Loucy (cell line): ENCODE results near the gene KRT76.

ENCODE experiments used
- EZH2phosphoT487 ChIP-seq: fragments of 200-600 bp; IDR thresholded peaks from 2 replicates; pipeline ENCODE4 v1.6.1; 2018; ENCODE audit warnings: antibody characterized with exemption, mild to moderate bottlenecking, moderate library complexity, borderline replicate concordance
- TF ChIP-seq, protein P1 (sequence below): fragments of 200-600 bp; sonication (generic); conservative IDR thresholded peaks from 2 replicates; pipeline ENCODE4 v1.5.1; 2014; ENCODE audit warnings: mild to moderate bottlenecking, antibody characterized with exemption, low read length

DNA sequence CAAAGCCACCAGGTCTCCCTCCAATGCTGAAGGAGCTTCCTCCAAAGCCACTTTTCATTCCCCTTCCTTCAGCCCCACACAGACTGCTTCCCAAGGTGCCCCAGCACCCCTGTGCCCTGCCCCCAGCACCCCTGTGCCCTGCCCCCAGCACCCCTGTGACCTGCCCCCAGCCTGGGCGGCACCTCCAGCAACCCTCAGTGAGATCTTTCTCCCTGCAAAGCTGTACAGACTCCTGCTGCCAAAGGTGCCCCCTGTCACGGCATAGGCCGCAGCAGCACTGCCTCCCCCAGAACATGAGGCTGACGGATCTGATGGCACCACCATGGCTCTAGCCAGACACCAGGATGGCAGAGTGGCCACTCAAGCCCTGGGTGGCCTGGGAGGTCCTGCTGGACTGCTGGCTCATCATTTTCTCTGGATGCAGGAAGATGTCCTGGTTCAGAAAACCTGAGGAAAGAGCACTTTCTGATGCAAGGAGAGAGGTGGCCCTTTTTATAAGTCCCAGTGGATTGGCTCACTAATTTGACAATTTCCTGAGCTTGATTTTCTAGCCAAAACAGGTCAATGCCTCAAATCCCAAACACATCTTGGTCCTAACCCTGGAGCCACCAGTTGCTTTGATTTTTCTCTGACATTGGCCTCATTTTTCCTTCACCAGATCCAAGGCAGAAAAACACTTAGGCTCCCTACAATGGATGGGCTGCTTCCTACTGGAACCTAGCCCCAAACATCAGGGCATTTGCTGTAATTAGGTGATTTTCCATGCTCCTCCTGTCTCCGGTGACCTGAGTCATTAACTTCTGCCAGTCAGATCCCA lies 41.1 kb downstream of the KRT76 start:
- TF ChIP-seq, protein P1, sequence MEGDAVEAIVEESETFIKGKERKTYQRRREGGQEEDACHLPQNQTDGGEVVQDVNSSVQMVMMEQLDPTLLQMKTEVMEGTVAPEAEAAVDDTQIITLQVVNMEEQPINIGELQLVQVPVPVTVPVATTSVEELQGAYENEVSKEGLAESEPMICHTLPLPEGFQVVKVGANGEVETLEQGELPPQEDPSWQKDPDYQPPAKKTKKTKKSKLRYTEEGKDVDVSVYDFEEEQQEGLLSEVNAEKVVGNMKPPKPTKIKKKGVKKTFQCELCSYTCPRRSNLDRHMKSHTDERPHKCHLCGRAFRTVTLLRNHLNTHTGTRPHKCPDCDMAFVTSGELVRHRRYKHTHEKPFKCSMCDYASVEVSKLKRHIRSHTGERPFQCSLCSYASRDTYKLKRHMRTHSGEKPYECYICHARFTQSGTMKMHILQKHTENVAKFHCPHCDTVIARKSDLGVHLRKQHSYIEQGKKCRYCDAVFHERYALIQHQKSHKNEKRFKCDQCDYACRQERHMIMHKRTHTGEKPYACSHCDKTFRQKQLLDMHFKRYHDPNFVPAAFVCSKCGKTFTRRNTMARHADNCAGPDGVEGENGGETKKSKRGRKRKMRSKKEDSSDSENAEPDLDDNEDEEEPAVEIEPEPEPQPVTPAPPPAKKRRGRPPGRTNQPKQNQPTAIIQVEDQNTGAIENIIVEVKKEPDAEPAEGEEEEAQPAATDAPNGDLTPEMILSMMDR = no peak
- no peak for TF ChIP-seq EZH2phosphoT487
